CD14-positive monocyte (primary cell): ENCODE measurements around the gene SLC17A7. TPM values are rescaled to one million over a fixed set of nuclear protein-coding genes. Genes with fewer than 3 reads are reported as not detected.

Experiments used
- DNase-seq, 3 donors: peaks; one replicate each; pipeline ENCODE4 v3.0.0-alpha.2; 2011 to 2022
- H2AFZ ChIP-seq: 2 replicates; pipeline ENCODE4 v1.6.0; 2012; ENCODE audit warnings: mild to moderate bottlenecking, low read depth, low read length, inconsistent platforms; ENCODE audit not compliant: insufficient read depth, poor library complexity, severe bottlenecking
- H3K27ac ChIP-seq, 2 donors: 1 replicate in 1 of 2; 2 replicates in 1 of 2; pipeline ENCODE4 v1.5.1; 2012 to 2013; ENCODE audit warnings: low read length in 2 of 2, control low read depth in 1 of 2, inconsistent platforms in 1 of 2, low read depth in 1 of 2, mild to moderate bottlenecking in 1 of 2
- H3K27me3 ChIP-seq, 2 donors: one replicate each; pipeline versions ENCODE4 v1.6.0 to v1.6.1; 2011 to 2013; ENCODE audit warnings: low read length in 2 of 2; ENCODE audit not compliant: control insufficient read depth in 2 of 2, insufficient read depth in 2 of 2
- H3K36me3 ChIP-seq, 2 donors: replicated peaks in 1 of 2; 1 replicate in 1 of 2; 2 replicates in 1 of 2; pipeline versions ENCODE4 v1.5.1 to v1.6.1; 2012 to 2013; ENCODE audit warnings: low read length in 2 of 2, control low read depth in 1 of 2, inconsistent platforms in 1 of 2, mild to moderate bottlenecking in 1 of 2; ENCODE audit not compliant: insufficient read depth in 2 of 2, control insufficient read depth in 1 of 2
- H3K4me1 ChIP-seq, 2 donors: 1 replicate in 1 of 2; 2 replicates in 1 of 2; pipeline versions ENCODE4 v1.5.1 to v1.6.1; 2012 to 2013; ENCODE audit warnings: low read length in 2 of 2, control low read depth in 1 of 2, inconsistent platforms in 1 of 2, mild to moderate bottlenecking in 1 of 2, moderate library complexity in 1 of 2; ENCODE audit not compliant: insufficient read depth in 2 of 2, control insufficient read depth in 1 of 2
- H3K4me2 ChIP-seq: replicated peaks from 2 replicates; pipeline ENCODE3; 2012; ENCODE audit warnings: low read length, moderate library complexity, mild to moderate bottlenecking; ENCODE audit not compliant: poor library complexity, severe bottlenecking; ENCODE audit errors: extremely low read depth
- H3K4me3 ChIP-seq, 3 experiments: fragments of 200-600 bp in 1 of 3; sonication (generic) in 1 of 3; replicated peaks in 1 of 3; 1 replicate in 2 of 3; 2 replicates in 1 of 3; pipeline ENCODE4 v1.5.1; 2011 to 2013; ENCODE audit warnings: low read length in 3 of 3, mild to moderate bottlenecking in 3 of 3, control low read depth in 2 of 3, low read depth in 2 of 3, inconsistent platforms in 1 of 3, moderate library complexity in 1 of 3
- H3K79me2 ChIP-seq: 2 replicates; pipeline ENCODE4 v1.6.0; 2012; ENCODE audit warnings: mild to moderate bottlenecking, control low read depth, inconsistent platforms, low read length, moderate library complexity; ENCODE audit not compliant: insufficient read depth
- H3K9ac ChIP-seq: 2 replicates; pipeline ENCODE4 v1.6.0; 2017; ENCODE audit warnings: low read length, mild to moderate bottlenecking; ENCODE audit not compliant: insufficient read depth, poor library complexity, severe bottlenecking
- H3K9me3 ChIP-seq, 2 donors: replicated peaks in 1 of 2; 1 replicate in 1 of 2; 2 replicates in 1 of 2; pipeline versions ENCODE4 v1.5.1 to v1.6.1; 2012 to 2013; ENCODE audit warnings: low read length in 2 of 2, control low read depth in 1 of 2; ENCODE audit not compliant: control insufficient read depth in 1 of 2, insufficient read depth in 1 of 2
- H4K20me1 ChIP-seq: 2 replicates; pipeline ENCODE4 v1.6.0; 2012; ENCODE audit warnings: mild to moderate bottlenecking, low read length, control low read depth, moderate library complexity; ENCODE audit not compliant: insufficient read depth
- H3K27ac Mint-ChIP-seq, 7 donors: one replicate each; pipeline ENCODE4 v1.8.0; 2020; ENCODE audit warnings: mild to moderate bottlenecking in 7 of 7, mixed read lengths in 7 of 7, moderate library complexity in 6 of 7, inconsistent platforms in 2 of 7
- H3K27me3 Mint-ChIP-seq, 3 donors: one replicate each; pipeline ENCODE4 v1.8.0; 2021 to 2022; ENCODE audit warnings: low read depth in 3 of 3, mild to moderate bottlenecking in 3 of 3, mixed read lengths in 3 of 3, moderate library complexity in 3 of 3, inconsistent platforms in 1 of 3
- H3K36me3 Mint-ChIP-seq, 2 donors: one replicate each; pipeline ENCODE4 v1.8.0; 2020; ENCODE audit warnings: mixed read lengths in 2 of 2, inconsistent platforms in 1 of 2, mild to moderate bottlenecking in 1 of 2
- H3K4me1 Mint-ChIP-seq: one replicate; pipeline ENCODE4 v1.8.0; 2020; ENCODE audit warnings: mild to moderate bottlenecking, mixed read lengths
- H3K4me3 Mint-ChIP-seq, 2 donors: one replicate each; pipeline ENCODE4 v1.8.0; 2020; ENCODE audit warnings: mild to moderate bottlenecking in 2 of 2, mixed read lengths in 2 of 2, moderate library complexity in 1 of 2
- H3K9me3 Mint-ChIP-seq, 7 donors: one replicate each; pipeline ENCODE4 v1.8.0; 2020 to 2022; ENCODE audit warnings: mixed read lengths in 7 of 7, mild to moderate bottlenecking in 6 of 7, moderate library complexity in 6 of 7, inconsistent platforms in 2 of 7
- WGBS: methylation state at CpG from one replicate; pipeline ENCODE4 v1.1.5; 2013; ENCODE audit warnings: missing lambda C conversion rate; ENCODE audit not compliant: insufficient coverage; 5-methylcytosine and 5-hydroxymethylcytosine counted together
- intact Hi-C, 2 donors: fragments of 100-400 bp; cut with micrococcal nuclease; formaldehyde crosslinking; loops; one replicate each; pipeline versions ENCODE4 v1.15.0 to v1.15.1; 2023
- polyA plus RNA-seq, 3 donors: library from polyadenylated mRNA; depleted of rRNA in 1 of 3; unstranded in 2 of 3; stranded (reverse) in 1 of 3; fragments of 300-500 nt in 2 of 3; fragments of >200 nt in 1 of 3; fragmentation: Illumina TruSeq in 2 of 3; gene quantifications; 1 replicate in 2 of 3; 2 replicates in 1 of 3; pipeline ENCODE4 v1.2.3, GENCODE V29; 2012 to 2021
- TF ChIP-seq, protein P1 (sequence below): fragments of 200-600 bp; IDR thresholded peaks from one replicate; pipeline ENCODE4 v1.8.0; 2022; ENCODE audit warnings: antibody characterized with exemption, mild to moderate bottlenecking

The SLC17A7 gene
- polyA plus RNA-seq, 3 donors, result 0.04 to 0.09 TPM; not detected in 1

DNA sequence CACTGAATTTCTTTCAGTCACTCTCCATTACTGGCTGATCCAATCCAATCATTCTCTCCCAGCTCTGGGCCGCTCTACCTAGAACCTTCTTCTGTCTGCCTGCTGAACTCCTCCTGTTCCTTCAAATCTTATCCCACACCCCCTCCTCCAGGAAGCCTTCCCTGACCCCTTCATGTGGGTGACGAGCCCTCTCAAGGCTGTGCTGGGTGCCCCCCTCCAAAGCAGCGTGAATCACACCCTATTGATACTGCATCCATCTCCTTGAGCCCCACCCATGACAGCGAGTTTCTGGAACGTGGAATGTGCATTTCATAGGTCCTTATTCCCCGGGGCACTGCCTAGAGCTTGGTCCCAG is 7.1 kb upstream of the SLC17A7 start:
- Histone ChIP-seq H3K9me3 (no peaks in the 10 kb centered on the region), H3K79me2 (peaks cover 21% of the 10 kb centered on the region), H3K27me3 (no peaks in the 10 kb centered on the region), H3K9ac (no peak overlapping the region), H4K20me1 (no peaks in the 10 kb centered on the region), H2AFZ (no peak overlapping the region), H3K27ac (no peak overlapping the region), H3K4me1 (peaks cover 39 to 53% of the 10 kb centered on the region in 2 donors), H3K4me2 (no peak overlapping the region), H3K36me3 (peaks cover 24 to 33% of the 10 kb centered on the region in 2 donors), H3K4me3 (no peak overlapping the region)
- no peak overlapping the region for H3K27ac Mint-ChIP-seq
- intact Hi-C loops, result no loop called here
- H3K36me3 Mint-ChIP-seq, result peaks cover 40 to 50% of the 10 kb centered on the region in 2 donors
- DNase-seq, result no peak
- H3K4me3 Mint-ChIP-seq, result no peak overlapping the region
- H3K9me3 Mint-ChIP-seq, result peaks cover 0 to 2% (median 0%) of the 10 kb centered on the region in 7 donors
- 92% methylated on average over 5 of the region's 6 CpGs for WGBS
- H3K4me1 Mint-ChIP-seq, result peaks cover 56% of the 10 kb centered on the region
- H3K27me3 Mint-ChIP-seq, result no peaks in the 10 kb centered on the region
- TF ChIP-seq, protein P1, sequence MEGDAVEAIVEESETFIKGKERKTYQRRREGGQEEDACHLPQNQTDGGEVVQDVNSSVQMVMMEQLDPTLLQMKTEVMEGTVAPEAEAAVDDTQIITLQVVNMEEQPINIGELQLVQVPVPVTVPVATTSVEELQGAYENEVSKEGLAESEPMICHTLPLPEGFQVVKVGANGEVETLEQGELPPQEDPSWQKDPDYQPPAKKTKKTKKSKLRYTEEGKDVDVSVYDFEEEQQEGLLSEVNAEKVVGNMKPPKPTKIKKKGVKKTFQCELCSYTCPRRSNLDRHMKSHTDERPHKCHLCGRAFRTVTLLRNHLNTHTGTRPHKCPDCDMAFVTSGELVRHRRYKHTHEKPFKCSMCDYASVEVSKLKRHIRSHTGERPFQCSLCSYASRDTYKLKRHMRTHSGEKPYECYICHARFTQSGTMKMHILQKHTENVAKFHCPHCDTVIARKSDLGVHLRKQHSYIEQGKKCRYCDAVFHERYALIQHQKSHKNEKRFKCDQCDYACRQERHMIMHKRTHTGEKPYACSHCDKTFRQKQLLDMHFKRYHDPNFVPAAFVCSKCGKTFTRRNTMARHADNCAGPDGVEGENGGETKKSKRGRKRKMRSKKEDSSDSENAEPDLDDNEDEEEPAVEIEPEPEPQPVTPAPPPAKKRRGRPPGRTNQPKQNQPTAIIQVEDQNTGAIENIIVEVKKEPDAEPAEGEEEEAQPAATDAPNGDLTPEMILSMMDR, result no peak

- H3K27ac Mint-ChIP-seq, result peak overlapping the region in 5 of 7 donors; percentile 17 to 77 (median 41)
- H3K27me3 Mint-ChIP-seq, result peaks cover 0 to 3% (median 0%) of the 10 kb centered on the region in 3 donors
- intact Hi-C loops, result no loop called here
- H3K4me3 Mint-ChIP-seq, result no peak overlapping the region
- TF ChIP-seq, protein P1, result no peak
- Histone ChIP-seq H3K27ac (no peak overlapping the region), H3K4me1 (peaks cover 44 to 57% of the 10 kb centered on the region in 2 donors), H3K36me3 (peaks cover 24 to 33% of the 10 kb centered on the region in 2 donors), H3K9me3 (no peaks in the 10 kb centered on the region), H3K4me2 (no peak overlapping the region), H3K27me3 (no peaks in the 10 kb centered on the region), H3K4me3 (no peak overlapping the region), H2AFZ (no peak overlapping the region), H3K9ac (no peak overlapping the region), H4K20me1 (no peaks in the 10 kb centered on the region), H3K79me2 (peaks cover 21% of the 10 kb centered on the region)
- H3K36me3 Mint-ChIP-seq, result peaks cover 40 to 50% of the 10 kb centered on the region in 2 donors
- H3K9me3 Mint-ChIP-seq, result peaks cover 0 to 2% (median 0%) of the 10 kb centered on the region in 7 donors
- DNase-seq, result no peak
- 88% methylated on average over 22 of the region's 32 CpGs for WGBS
- peaks cover 54% of the 10 kb centered on the region for H3K4me1 Mint-ChIP-seq
Measured at GRCh38 chr19:49447485-49448431, 6.4 kb upstream of the SLC17A7 start.
